GM12873 (cell line): Measurements from ENCODE around the gene C1orf52.

Experiments
- TF ChIP-seq, protein P1 (sequence below): IDR thresholded peaks from 2 replicates; pipeline ENCODE4 v1.5.1; 2012; ENCODE audit warnings: low read depth, mild to moderate bottlenecking, moderate library complexity, low read length, control low read depth; ENCODE audit not compliant: insufficient read depth; ENCODE audit errors: missing control alignments

The C1orf52 gene

GRCh38 chr1:85297855-85298629 is 38.6 kb upstream of the C1orf52 start:
- TF ChIP-seq, protein P1, sequence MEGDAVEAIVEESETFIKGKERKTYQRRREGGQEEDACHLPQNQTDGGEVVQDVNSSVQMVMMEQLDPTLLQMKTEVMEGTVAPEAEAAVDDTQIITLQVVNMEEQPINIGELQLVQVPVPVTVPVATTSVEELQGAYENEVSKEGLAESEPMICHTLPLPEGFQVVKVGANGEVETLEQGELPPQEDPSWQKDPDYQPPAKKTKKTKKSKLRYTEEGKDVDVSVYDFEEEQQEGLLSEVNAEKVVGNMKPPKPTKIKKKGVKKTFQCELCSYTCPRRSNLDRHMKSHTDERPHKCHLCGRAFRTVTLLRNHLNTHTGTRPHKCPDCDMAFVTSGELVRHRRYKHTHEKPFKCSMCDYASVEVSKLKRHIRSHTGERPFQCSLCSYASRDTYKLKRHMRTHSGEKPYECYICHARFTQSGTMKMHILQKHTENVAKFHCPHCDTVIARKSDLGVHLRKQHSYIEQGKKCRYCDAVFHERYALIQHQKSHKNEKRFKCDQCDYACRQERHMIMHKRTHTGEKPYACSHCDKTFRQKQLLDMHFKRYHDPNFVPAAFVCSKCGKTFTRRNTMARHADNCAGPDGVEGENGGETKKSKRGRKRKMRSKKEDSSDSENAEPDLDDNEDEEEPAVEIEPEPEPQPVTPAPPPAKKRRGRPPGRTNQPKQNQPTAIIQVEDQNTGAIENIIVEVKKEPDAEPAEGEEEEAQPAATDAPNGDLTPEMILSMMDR, result no peak

DNA sequence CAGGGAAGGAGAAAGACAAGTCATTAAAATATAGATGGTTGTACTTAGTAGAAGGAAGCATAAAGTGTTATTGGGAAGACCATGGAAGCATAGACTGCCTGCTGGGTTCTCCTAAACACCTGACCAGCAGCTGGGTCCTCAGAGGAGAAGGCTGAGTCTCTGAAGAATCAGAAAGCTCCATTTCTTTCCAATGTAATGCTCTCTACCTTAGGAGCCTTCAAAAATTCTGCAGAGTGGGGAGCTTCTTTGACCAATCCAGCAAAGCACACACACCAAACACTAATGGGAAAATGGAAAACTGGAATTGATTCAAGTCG is 38.0 kb upstream of the C1orf52 start:
- TF ChIP-seq, protein P1, result no peak

DNA sequence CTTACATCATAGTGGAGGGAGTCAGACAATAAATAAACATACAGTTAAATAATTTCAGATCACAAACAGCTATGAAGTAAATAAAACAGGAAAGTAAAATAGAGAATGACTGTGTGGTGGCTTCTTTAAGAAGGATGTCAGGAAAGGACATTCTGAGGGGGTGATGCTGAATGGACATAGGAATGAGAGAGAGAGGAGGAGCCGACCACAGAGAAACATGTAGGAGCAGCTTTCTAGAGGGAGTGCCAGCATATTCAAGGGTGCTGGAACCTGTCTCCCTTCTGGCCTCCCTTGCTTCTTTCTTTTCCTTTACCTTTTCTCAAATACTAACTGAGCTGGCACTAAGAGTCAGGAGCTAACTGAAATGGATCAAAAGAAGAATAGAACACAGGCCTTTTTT is 37.5 kb upstream of the C1orf52 start:
- TF ChIP-seq, protein P1, result no peak

DNA sequence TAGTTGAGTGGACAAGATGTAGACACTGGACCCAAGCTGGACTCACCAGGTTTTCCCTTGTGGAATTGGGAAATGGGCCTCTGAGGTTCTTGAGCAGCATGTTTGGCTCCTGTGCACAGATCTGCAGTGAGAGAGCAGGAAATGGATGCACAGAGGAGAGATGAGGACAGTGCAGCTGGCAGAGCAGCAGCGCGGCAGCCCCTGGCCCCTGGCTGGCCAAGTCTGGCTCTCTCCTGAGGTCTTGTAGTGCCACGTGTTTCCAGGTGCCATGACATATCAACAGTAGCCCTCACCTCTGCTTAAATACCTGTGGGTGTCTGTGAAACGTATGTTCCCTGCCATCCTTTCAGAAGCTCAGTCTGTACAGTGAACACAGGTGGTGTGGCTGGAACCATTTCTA is 36.2 kb upstream of the C1orf52 start:
- TF ChIP-seq, protein P1, result no peak

GRCh38 chr1:85295006-85295431 is 35.6 kb upstream of the C1orf52 start:
- TF ChIP-seq, protein P1, result no peak

DNA sequence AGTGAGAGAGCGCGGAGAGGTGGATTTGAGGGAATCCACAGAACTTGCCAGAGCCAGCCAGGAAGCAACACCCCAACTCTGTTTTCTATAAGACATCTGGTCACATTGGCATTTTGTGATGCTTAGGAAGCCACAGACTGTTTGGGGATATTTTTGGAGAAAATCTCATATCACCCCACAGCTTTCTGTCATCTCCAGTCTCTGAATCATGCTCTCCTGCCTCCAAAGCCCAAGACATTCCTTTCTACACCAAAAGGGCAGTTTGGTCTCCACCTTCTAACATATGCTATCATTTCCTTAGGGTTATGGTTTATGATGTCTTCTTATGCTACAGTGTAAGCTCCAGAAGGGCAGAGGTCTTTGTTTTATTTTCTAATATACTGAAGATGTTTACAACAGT is 31.4 kb upstream of the C1orf52 start:
- TF ChIP-seq, protein P1, result no peak

GRCh38 chr1:85289848-85290335 is 30.4 kb upstream of the C1orf52 start:
- TF ChIP-seq, protein P1, result no peak
